NB4 (cell line): ENCODE results near the gene B3GAT1.
"Not testable (repeated sequence)": the region's sequence is repeated elsewhere in the genome, so short reads cannot be mapped to it uniquely, and the experiment has no call there.

Experiments
- DNase-seq: peaks from one replicate; pipeline ENCODE4 v3.0.0; 2010; ENCODE audit warnings: low read depth
- H3K4me3 ChIP-seq: one replicate; pipeline ENCODE4 v1.5.1; 2011; ENCODE audit warnings: mild to moderate bottlenecking, low read depth, low read length, moderate library complexity
- MYC ChIP-seq: IDR thresholded peaks from 2 replicates; pipeline ENCODE4 v1.6.1; 2011; ENCODE audit warnings: low read depth, low read length
- POLR2A ChIP-seq: IDR thresholded peaks from 2 replicates; pipeline ENCODE4 v1.6.1; 2011; ENCODE audit warnings: mild to moderate bottlenecking; ENCODE audit not compliant: insufficient read length; ENCODE audit errors: extremely low read depth
- TF ChIP-seq, protein P1 (sequence below): IDR thresholded peaks from 2 replicates; pipeline ENCODE4 v1.6.1; 2011; ENCODE audit warnings: low read depth, low read length
- TF ChIP-seq, protein P2 (sequence below): IDR thresholded peaks from one replicate; pipeline ENCODE4 v1.5.1; 2012; ENCODE audit warnings: low read depth, low read length

The B3GAT1 gene, protein sequence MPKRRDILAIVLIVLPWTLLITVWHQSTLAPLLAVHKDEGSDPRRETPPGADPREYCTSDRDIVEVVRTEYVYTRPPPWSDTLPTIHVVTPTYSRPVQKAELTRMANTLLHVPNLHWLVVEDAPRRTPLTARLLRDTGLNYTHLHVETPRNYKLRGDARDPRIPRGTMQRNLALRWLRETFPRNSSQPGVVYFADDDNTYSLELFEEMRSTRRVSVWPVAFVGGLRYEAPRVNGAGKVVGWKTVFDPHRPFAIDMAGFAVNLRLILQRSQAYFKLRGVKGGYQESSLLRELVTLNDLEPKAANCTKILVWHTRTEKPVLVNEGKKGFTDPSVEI

DNA sequence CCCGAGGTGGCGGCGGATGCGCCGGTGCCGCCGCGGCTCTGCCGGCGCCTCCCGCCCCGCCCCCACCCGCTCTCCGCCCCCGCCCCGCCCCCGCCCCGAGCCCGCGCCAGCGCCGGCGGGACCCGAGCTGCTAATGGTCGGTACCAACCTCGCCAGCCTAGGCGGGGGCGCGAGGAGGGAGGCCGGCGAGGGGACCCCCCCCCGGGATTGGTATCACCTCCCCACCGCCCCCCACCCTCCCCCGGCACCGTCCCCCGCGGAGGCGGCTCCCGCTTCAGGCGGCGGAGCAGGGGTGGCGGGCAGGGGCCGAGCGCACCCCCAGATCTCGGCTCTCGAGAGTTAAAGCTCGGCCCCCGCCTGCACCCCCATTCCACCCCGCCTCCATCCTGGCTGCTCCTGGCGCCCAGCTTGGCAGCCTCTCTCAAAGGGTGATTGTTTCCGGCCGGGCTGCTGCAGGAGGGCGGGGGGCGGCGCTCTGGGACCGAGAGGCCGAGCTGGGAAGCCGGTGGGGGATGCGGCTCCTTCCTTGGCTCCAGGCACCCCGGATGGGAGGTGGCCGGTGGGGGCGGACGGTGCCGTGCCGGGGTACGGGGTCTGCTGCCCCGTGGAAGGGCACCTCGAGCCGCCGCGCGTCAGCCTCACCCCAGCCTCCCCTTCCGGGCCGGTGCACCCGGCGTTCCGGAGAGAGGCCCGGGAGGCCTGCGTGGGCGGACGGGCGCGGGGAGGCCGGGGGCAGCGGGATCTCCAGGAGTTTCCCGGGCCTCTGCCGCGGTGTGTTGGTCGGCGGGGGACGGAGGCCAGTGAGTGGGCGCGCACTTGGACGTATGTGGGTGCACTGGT, at the start of gene B3GAT1:
B3GAT1 (minus strand) TSS at position 40 of the 840 bp plus-strand sequence. CDS start 24,583 bp downstream, outside the sequence.
- no peak for DNase-seq
- TF ChIP-seq, protein P1, sequence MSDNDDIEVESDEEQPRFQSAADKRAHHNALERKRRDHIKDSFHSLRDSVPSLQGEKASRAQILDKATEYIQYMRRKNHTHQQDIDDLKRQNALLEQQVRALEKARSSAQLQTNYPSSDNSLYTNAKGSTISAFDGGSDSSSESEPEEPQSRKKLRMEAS = no peak
- TF ChIP-seq POLR2A (no peak), MYC (no peak)
- TF ChIP-seq, protein P2, sequence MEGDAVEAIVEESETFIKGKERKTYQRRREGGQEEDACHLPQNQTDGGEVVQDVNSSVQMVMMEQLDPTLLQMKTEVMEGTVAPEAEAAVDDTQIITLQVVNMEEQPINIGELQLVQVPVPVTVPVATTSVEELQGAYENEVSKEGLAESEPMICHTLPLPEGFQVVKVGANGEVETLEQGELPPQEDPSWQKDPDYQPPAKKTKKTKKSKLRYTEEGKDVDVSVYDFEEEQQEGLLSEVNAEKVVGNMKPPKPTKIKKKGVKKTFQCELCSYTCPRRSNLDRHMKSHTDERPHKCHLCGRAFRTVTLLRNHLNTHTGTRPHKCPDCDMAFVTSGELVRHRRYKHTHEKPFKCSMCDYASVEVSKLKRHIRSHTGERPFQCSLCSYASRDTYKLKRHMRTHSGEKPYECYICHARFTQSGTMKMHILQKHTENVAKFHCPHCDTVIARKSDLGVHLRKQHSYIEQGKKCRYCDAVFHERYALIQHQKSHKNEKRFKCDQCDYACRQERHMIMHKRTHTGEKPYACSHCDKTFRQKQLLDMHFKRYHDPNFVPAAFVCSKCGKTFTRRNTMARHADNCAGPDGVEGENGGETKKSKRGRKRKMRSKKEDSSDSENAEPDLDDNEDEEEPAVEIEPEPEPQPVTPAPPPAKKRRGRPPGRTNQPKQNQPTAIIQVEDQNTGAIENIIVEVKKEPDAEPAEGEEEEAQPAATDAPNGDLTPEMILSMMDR = no peak
- no peak within 1 kb of the TSS for H3K4me3 ChIP-seq

DNA sequence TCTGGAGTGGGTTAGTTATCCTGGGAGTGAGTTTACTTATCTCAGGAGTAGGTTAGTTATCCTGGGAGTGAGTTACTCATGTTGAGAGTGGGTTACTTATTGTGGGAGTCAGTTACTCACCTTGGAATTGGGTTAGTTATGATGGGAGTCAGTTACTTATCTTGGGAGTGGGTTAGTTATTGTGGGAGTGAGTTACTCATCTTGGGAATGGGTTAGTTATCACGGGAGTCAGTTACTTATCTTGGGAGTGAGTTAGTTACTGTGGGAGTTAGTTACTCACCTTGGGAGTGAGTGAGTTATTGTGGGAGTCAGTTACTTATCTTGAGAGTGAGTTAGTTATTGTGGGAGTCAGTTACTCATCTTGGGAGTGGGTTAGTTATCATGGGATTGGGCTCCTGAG, 49.6 kb upstream of the B3GAT1 start:
- H3K4me3 ChIP-seq = no peak overlapping the region
- TF ChIP-seq, protein P1 = no peak
- no peak for TF ChIP-seq MYC
- TF ChIP-seq, protein P2 = no peak
- TF ChIP-seq POLR2A = no peak
- DNase-seq = no peak

DNA sequence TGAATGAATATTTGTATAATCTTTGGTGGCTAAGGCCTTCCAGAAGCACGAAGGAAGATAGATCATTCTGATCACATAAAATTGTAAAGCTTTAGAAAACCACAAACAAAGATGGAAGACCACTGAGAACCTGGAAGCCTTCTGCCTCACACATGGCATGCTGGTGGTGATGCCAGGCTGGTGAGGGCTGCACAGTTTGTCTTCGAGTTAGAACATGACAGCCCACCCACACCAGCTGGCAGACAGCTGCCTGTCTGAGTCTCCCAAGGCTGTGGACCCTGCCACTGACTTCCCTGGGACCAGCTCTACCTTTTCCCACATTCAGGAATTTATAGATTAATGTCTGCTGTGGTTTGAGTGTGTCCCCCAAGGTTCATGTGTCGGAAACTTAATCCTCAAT, 48.8 kb upstream of the B3GAT1 start:
- TF ChIP-seq, protein P1 = no peak
- TF ChIP-seq MYC (no peak), POLR2A (no peak)
- TF ChIP-seq, protein P2 = no peak
- no peak overlapping the region for H3K4me3 ChIP-seq
- no peak for DNase-seq

DNA sequence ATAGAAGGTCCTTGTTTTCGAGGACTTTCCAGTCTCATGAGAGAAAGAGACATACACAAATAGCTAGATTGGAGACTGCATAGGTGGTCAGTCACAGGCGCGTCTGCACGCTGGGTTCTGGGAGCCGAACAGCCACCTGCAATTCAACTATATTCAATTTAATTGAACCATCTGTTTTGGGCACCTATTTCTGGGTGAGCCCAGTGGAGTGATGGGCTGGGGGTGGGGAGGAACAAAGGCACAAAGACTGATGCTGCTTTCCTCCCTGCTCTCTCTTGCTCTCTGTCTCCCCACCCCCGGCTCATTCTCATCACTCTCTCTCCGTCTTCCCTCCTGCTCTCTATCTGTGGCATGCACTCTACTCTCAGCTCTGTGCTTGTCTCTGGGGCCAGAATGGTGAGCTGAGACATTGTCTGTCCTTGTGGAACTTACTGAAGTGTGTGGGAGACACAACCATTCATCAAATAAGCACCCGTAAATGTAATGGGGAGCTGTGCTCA, 48.1 kb upstream of the B3GAT1 start:
- no peak for DNase-seq
- TF ChIP-seq MYC (no peak), POLR2A (no peak)
- TF ChIP-seq, protein P2 = no peak
- no peak overlapping the region for H3K4me3 ChIP-seq

DNA sequence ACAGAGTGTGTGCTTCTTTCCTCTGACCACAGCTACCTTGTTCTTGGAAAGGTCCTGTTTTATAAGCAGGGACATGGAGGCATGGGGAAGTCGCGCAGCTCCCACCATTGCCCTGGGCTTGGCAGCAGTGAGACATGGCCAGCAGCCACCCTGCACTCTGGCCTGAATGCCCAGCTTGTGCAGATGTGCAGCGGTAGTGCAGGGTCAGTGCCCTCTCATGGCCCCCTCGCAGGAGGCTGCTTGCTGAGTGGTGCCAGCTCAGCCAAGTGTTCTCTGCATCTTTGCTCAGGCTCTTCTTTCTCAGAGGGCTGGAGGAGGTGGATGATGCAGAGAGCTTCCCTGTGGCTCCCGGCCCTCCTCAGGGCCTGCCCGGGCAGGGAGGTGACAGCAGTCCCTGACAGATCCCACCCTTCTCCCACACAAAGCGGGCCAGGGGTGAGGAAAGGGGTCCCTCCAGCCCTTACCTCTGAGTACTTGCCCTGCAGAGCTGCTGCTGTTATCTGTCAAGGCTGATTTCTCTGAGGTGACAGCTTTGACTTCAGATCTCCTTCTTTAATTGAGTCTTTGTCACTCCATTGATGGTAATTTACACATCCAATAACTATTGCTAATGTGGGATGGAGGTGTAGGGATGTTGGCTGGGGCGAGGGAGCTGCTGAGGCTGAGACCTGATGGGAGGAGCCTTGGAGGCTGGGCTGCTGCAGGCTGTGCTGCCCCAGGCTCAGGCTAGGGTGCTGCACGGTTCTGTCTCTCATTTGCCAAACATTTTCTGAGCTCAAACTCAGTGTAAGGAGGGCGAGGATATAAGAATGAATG, 47.4 kb upstream of the B3GAT1 start:
- H3K4me3 ChIP-seq = no peak overlapping the region
- TF ChIP-seq, protein P1 = no peak
- TF ChIP-seq, protein P2 = no peak
- TF ChIP-seq POLR2A = no peak
- no peak for TF ChIP-seq MYC
- DNase-seq = no peak

DNA sequence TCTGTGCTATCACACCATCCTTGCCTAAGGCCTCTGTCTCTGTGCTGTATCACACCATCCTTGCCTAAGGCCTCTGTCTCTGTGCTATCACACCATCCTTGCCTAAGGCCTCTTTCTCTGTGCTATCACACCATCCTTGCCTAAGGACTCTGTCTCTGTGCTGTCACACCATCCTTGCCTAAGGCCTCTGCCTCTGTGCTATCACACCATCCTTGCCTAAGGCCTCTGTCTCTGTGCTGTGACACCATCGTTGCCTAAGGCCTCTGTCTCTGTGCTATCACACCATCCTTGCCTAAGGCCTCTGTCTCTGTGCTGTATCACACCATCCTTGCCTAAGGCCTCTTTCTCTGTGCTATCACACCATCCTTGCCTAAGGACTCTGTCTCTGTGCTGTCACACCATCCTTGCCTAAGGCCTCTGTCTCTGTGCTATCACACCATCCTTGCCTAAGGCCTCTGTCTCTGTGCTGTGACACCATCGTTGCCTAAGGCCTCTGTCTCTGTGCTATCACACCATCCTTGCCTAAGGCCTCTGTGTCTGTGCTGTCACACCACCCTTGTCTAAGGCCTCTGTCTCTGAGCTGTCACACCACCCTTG, 45.5 kb upstream of the B3GAT1 start:
- not testable (repeated sequence) for H3K4me3 ChIP-seq, DNase-seq
